ENCODE results near the gene CNOT4.

DNA sequence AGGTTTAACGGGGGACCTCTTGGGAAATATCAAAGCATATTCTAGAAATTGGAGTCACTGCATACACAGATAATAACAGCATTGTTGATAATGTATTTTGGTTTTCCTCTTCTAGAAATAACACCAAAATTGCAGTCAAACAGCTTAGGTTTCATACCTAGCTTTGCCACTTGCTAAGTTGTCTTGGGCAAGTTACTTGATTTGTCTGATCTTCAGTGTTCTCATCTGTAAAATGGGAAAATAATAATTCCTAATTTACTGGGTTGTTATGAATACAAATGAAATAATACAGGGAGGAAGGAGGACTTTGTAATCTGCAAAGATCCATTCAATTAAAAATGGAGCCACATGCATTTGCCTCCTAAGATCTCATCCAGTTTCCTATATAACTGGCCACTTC is 27.6 kb upstream of the CNOT4 start:
- TF ChIP-seq EP300 (IDR thresholded peaks at IDR 0.05), result no peak
- TF ChIP-seq, protein P1, sequence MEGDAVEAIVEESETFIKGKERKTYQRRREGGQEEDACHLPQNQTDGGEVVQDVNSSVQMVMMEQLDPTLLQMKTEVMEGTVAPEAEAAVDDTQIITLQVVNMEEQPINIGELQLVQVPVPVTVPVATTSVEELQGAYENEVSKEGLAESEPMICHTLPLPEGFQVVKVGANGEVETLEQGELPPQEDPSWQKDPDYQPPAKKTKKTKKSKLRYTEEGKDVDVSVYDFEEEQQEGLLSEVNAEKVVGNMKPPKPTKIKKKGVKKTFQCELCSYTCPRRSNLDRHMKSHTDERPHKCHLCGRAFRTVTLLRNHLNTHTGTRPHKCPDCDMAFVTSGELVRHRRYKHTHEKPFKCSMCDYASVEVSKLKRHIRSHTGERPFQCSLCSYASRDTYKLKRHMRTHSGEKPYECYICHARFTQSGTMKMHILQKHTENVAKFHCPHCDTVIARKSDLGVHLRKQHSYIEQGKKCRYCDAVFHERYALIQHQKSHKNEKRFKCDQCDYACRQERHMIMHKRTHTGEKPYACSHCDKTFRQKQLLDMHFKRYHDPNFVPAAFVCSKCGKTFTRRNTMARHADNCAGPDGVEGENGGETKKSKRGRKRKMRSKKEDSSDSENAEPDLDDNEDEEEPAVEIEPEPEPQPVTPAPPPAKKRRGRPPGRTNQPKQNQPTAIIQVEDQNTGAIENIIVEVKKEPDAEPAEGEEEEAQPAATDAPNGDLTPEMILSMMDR (IDR thresholded peaks at IDR 0.05), result no peak

All from stomach (tissue), 4 donors.